ENCODE data around the gene LAIR1.

Gene LAIR1

DNA sequence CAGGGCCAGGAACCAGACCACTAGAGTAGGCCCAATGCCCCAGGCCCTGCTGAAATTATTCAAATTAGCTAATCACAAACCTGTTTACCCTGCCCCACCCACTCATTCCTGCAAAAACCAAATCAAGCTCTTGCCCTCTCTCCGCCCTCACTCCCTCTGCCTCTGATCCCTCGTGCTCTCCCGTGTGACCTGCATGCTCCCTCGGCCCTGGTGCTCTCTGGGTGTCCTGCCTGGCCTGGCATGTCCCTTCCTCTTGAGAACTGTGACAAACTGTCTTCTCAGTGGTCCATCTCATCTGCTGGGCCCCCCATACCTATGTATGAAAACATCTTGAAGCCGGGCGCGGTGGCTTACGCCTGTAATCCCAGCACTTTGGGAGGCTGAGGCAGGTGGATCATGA, 38.3 kb upstream of the LAIR1 start:
- no peak overlapping the region for H3K27ac ChIP-seq
- TF ChIP-seq, protein P1, sequence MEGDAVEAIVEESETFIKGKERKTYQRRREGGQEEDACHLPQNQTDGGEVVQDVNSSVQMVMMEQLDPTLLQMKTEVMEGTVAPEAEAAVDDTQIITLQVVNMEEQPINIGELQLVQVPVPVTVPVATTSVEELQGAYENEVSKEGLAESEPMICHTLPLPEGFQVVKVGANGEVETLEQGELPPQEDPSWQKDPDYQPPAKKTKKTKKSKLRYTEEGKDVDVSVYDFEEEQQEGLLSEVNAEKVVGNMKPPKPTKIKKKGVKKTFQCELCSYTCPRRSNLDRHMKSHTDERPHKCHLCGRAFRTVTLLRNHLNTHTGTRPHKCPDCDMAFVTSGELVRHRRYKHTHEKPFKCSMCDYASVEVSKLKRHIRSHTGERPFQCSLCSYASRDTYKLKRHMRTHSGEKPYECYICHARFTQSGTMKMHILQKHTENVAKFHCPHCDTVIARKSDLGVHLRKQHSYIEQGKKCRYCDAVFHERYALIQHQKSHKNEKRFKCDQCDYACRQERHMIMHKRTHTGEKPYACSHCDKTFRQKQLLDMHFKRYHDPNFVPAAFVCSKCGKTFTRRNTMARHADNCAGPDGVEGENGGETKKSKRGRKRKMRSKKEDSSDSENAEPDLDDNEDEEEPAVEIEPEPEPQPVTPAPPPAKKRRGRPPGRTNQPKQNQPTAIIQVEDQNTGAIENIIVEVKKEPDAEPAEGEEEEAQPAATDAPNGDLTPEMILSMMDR (IDR thresholded peaks at IDR 0.05) = no peak
- TF ChIP-seq ZFX (IDR thresholded peaks at IDR 0.05; ENCODE audit: borderline replicate concordance) = no peak

DNA sequence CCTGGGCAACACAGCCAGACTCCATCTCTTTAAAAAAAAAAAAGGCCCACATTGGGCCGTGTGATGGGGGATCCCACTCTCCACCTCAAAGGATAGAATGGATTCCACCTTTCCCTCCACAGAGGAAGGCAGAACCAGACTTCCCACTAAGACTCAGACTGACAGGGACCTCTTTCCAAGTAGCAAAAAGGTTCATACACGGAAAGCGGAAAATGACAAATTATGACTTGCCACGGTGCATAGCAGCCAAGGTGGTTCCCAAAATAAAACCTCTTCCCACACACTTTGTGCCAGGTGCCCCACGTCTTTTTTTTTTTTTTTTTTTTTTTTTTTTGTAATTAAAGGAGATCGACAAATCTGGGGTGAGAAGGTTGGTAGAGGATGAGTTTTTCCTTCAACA, 36.2 kb upstream of the LAIR1 start:
- no peak overlapping the region for H3K27ac ChIP-seq
- TF ChIP-seq, protein P1 (IDR thresholded peaks at IDR 0.05) = no peak
- no peak for TF ChIP-seq ZFX (IDR thresholded peaks at IDR 0.05; ENCODE audit: borderline replicate concordance)

DNA sequence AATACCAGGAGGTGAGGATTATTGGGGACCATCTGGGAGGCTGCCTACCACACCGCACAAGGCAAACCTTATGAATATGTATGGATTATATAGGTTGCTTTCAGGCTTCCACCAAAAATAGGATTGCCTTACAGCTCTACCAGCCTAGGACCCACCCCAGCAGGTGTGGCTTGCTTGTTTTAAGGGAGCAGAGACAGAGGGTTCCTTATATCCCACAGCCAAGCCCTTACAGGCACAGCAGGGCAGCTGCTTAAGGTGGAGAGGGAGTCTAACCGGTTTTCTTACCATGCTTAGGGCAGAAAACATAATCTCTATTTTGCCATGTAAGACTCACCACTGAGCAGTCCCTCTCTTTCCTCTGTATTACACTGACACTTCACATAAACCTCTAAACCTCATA, 34.5 kb upstream of the LAIR1 start:
- TF ChIP-seq, protein P1 (IDR thresholded peaks at IDR 0.05) = no peak
- TF ChIP-seq ZFX (IDR thresholded peaks at IDR 0.05; ENCODE audit: borderline replicate concordance) = no peak
- no peak overlapping the region for H3K27ac ChIP-seq

DNA sequence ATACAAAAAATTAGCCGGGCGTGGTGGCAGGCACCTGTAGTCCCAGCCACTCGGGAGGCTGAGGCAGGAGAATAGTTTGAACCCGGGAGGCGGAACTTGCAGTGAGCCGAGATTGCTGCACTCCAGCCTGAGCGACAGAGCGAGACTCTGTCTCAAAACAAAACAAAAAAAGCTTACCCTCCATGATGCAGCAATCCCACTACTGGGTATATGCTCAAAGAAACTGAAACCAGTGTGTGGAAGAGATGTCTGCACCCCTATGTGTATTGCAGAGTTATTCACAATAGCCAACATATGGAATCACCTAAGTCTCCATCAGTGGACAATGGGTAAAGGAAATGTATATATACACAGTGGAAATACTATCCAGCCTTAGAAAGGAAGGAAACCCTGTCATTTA, 31.0 kb upstream of the LAIR1 start:
- H3K27ac ChIP-seq = no peak overlapping the region
- TF ChIP-seq, protein P1 (IDR thresholded peaks at IDR 0.05) = no peak
- no peak for TF ChIP-seq ZFX (IDR thresholded peaks at IDR 0.05; ENCODE audit: borderline replicate concordance)

DNA sequence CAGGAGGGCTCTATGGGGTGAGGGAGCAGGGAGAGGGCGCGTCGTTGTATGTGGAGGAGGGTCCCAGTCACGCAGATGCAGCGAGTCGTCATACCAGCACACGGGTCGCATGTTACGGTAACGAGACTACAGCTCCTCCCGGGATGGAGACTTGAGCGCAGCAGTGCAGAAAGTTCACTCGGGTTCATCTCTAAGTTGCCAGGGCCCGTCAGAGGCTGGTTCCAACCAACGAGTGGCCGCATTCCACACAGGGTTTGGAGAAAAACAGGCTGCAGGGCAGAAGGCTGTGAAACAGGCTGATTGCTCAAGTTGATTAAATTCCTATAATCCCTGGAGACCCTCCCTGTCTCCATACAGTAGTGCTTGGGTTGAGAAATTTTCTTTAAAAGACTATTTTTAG, 28.6 kb upstream of the LAIR1 start:
- H3K27ac ChIP-seq = no peak overlapping the region
- TF ChIP-seq, protein P1 (IDR thresholded peaks at IDR 0.05) = no peak

DNA sequence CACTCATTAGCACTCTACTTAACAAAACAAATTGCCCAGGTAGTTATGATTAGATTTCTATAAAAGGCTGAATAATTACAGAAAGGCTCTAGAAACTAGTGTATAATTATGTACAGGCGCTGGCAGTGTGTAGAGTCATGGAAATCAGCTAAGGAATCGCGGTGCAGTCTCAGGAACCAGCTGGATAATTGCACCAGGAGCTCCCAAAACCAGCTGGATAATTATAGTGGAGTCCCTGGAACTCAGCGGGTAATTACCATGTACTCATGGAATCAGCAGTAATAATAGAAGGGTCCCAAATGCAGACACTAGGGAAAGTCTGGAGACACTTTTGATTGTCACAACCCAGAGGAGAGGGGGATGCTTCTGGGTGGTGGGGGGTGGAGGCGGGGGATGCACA, 27.4 kb upstream of the LAIR1 start:
- TF ChIP-seq, protein P1 (IDR thresholded peaks at IDR 0.05) = no peak
- TF ChIP-seq ZFX (IDR thresholded peaks at IDR 0.05; ENCODE audit: borderline replicate concordance) = no peak
- H3K27ac ChIP-seq = no peak overlapping the region

DNA sequence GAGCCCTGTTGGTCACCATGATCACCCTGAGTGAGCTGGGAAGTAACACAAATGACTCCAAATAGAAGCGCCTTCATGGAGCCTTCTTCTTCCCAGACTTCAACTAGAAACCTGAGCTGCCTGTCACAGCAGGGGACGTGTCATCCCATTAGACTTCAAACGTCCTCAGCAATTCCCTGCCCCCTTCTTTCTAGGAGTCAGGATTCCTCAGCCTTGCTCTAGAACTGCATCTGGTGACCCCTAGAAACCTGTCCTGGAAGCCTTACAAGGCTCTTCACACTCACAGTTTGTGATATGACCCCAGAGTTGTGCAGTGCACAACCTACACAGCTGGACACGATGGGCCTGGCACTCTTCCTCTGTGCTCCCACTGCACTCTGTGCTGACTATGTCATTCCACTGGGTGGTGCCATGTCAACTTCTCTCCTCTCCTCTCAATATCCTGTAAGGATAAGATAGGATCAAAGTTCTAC, 26.9 kb upstream of the LAIR1 start:
- no peak for TF ChIP-seq ZFX (IDR thresholded peaks at IDR 0.05; ENCODE audit: borderline replicate concordance)
- TF ChIP-seq, protein P1 (IDR thresholded peaks at IDR 0.05) = no peak
- no peak overlapping the region for H3K27ac ChIP-seq
